GM21515 (cell line): ENCODE results near the gene PGS1.

ENCODE experiments used
- ATAC-seq: cut with Tn5 transposase; IDR thresholded peaks from one replicate; pipeline ENCODE4 v1.9.1; 2021; ENCODE audit not compliant: unreplicated experiment

The PGS1 gene

GRCh38 chr17:78364436-78365281 is 13.8 kb upstream of the PGS1 start:
- ATAC-seq: no peak

- ATAC-seq: no peak
These were observed 12.8 kb upstream of the PGS1 start for GRCh38 chr17:78365561-78366108.

GRCh38 chr17:78366109-78366848 is 12.2 kb upstream of the PGS1 start:
- no peak for ATAC-seq

- ATAC-seq: no peak
These were observed 11.3 kb upstream of the PGS1 start for GRCh38 chr17:78367193-78367592.

- ATAC-seq: no peak
These were observed 10.1 kb upstream of the PGS1 start for GRCh38 chr17:78368348-78368747.

- no peak for ATAC-seq
These were observed 9.5 kb upstream of the PGS1 start for GRCh38 chr17:78368854-78369495.

- ATAC-seq: no peak
These were observed 8.6 kb upstream of the PGS1 start for GRCh38 chr17:78369791-78370381.

- ATAC-seq: no peak
These were observed 7.4 kb upstream of the PGS1 start for GRCh38 chr17:78371056-78371455.

- no peak for ATAC-seq
These were observed 5.6 kb upstream of the PGS1 start for GRCh38 chr17:78372841-78373240.

- no peak for ATAC-seq
These were observed 4.3 kb upstream of the PGS1 start for GRCh38 chr17:78374189-78374588.

- ATAC-seq: no peak
These were observed 3.7 kb upstream of the PGS1 start for GRCh38 chr17:78374631-78375274.

- ATAC-seq: no peak
These were observed 2.9 kb upstream of the PGS1 start for GRCh38 chr17:78375401-78376151.

GRCh38 chr17:78376161-78376560 is 2.3 kb upstream of the PGS1 start:
- no peak for ATAC-seq

GRCh38 chr17:78377858-78378224 is 608 bp upstream of the PGS1 start:
- no peak for ATAC-seq

- ATAC-seq: no peak
These were observed 662 bp downstream of the PGS1 start for GRCh38 chr17:78379131-78379491.

- no peak for ATAC-seq
These were observed 1.9 kb downstream of the PGS1 start for GRCh38 chr17:78380370-78380769.

- ATAC-seq: no peak
These were observed 3.3 kb downstream of the PGS1 start for GRCh38 chr17:78381601-78382232.

GRCh38 chr17:78383725-78384471 is 5.4 kb downstream of the PGS1 start:
- peak; percentile 36 for ATAC-seq
